Neural cell (in vitro differentiated cells): ENCODE measurements around the gene CITED2.

ENCODE experiments used
- CTCF ChIP-seq: fragments of 450-650 bp; IDR thresholded peaks from 2 replicates; pipeline ENCODE4 v1.5.1; 2014; ENCODE audit warnings: antibody characterized with exemption, mild to moderate bottlenecking, moderate library complexity; ENCODE audit not compliant: poor library complexity, severe bottlenecking
- EP300 ChIP-seq: fragments of 450-650 bp; conservative IDR thresholded peaks from 2 replicates; pipeline ENCODE4 v1.6.1; 2014; ENCODE audit warnings: antibody characterized with exemption, mild to moderate bottlenecking, moderate library complexity; ENCODE audit not compliant: poor library complexity, severe bottlenecking
- EZH2 ChIP-seq: fragments of 200-600, 300-800 bp; shearing (Covaris generic), sonication (generic); IDR thresholded peaks from 2 replicates; pipeline ENCODE4 v1.6.1; 2014; ENCODE audit warnings: antibody characterized with exemption, low read length, borderline replicate concordance, mild to moderate bottlenecking; ENCODE audit not compliant: insufficient read depth, poor library complexity, severe bottlenecking
- POLR2AphosphoS5 ChIP-seq: IDR thresholded peaks from 2 replicates; pipeline ENCODE4 v1.6.1; 2012
- RAD21 ChIP-seq: fragments of 450-650 bp; conservative IDR thresholded peaks from 2 replicates; pipeline ENCODE4 v1.6.1; 2014; ENCODE audit warnings: antibody characterized with exemption, mild to moderate bottlenecking, moderate library complexity
- REST ChIP-seq: IDR thresholded peaks from 2 replicates; pipeline ENCODE4 v1.6.1; 2012; ENCODE audit warnings: borderline replicate concordance
- SMC3 ChIP-seq: fragments of 450-650 bp; conservative IDR thresholded peaks from 2 replicates; pipeline ENCODE4 v1.6.1; 2014; ENCODE audit warnings: antibody characterized with exemption, mild to moderate bottlenecking, moderate library complexity; ENCODE audit not compliant: poor library complexity
- TAF1 ChIP-seq: IDR thresholded peaks from 2 replicates; pipeline ENCODE4 v1.6.1; 2012; ENCODE audit warnings: low read depth

GRCh38 chr6:139344186-139344963, 30.1 kb downstream of the CITED2 start:
- TF ChIP-seq POLR2AphosphoS5 (no peak), CTCF (no peak), REST (no peak), EP300 (no peak), EZH2 (no peak), RAD21 (no peak), TAF1 (no peak), SMC3 (no peak)
